Liver (tissue), 9 donors: ENCODE measurements around the gene TARM1. TPM values are rescaled to one million over a fixed set of nuclear protein-coding genes. Genes with fewer than 3 reads are reported as not detected.

Experiments
- DNase-seq: peaks from one replicate; pipeline ENCODE4 v3.0.0-alpha.2; 2017; ENCODE audit warnings: low spot score
- H3K27ac ChIP-seq, 2 donors: one replicate each; pipeline ENCODE4 v1.7.0; 2013; ENCODE audit warnings: inconsistent platforms in 2 of 2, low read length in 2 of 2, control low read depth in 1 of 2, low read depth in 1 of 2, mild to moderate bottlenecking in 1 of 2
- H3K27me3 ChIP-seq, 4 donors: one replicate each; pipeline versions ENCODE4 v1.6.1 to v1.7.0; 2013; ENCODE audit warnings: low read length in 3 of 4, inconsistent platforms in 1 of 4, mild to moderate bottlenecking in 1 of 4, moderate library complexity in 1 of 4; ENCODE audit not compliant: control insufficient read depth in 4 of 4, insufficient read depth in 4 of 4
- H3K36me3 ChIP-seq, 4 donors: one replicate each; pipeline versions ENCODE4 v1.6.1 to v1.7.0; 2013; ENCODE audit warnings: low read length in 3 of 4, mild to moderate bottlenecking in 3 of 4, low read depth in 1 of 4, moderate library complexity in 1 of 4; ENCODE audit not compliant: control insufficient read depth in 4 of 4, insufficient read depth in 3 of 4
- H3K4me1 ChIP-seq, 4 donors: one replicate each; pipeline versions ENCODE4 v1.6.1 to v1.7.0; 2013; ENCODE audit warnings: low read length in 3 of 4, mild to moderate bottlenecking in 3 of 4, moderate library complexity in 1 of 4; ENCODE audit not compliant: control insufficient read depth in 4 of 4, insufficient read depth in 4 of 4
- H3K4me3 ChIP-seq, 3 donors: one replicate each; pipeline versions ENCODE4 v1.6.1 to v1.7.0; 2013; ENCODE audit warnings: low read length in 3 of 3, control low read depth in 1 of 3, low read depth in 1 of 3, mild to moderate bottlenecking in 1 of 3
- H3K9ac ChIP-seq, 2 donors: one replicate each; pipeline ENCODE4 v1.7.0; 2013; ENCODE audit warnings: low read length in 2 of 2, mild to moderate bottlenecking in 2 of 2, moderate library complexity in 2 of 2, control low read depth in 1 of 2, low read depth in 1 of 2
- H3K9me3 ChIP-seq, 4 donors: one replicate each; pipeline versions ENCODE4 v1.6.1 to v1.7.0; 2013; ENCODE audit warnings: low read length in 3 of 4; ENCODE audit not compliant: control insufficient read depth in 4 of 4
- FOXA1 ChIP-seq: IDR thresholded peaks from 2 replicates; pipeline ENCODE4 v1.6.1; 2016; ENCODE audit warnings: antibody characterized with exemption
- JUND ChIP-seq, 2 donors: IDR thresholded peaks; 2 replicates each; pipeline ENCODE4 v1.6.1; 2016; ENCODE audit warnings: antibody characterized with exemption in 2 of 2
- RAD21 ChIP-seq, 2 donors: IDR thresholded peaks; 2 replicates each; pipeline ENCODE4 v1.6.1; 2016; ENCODE audit warnings: antibody characterized with exemption in 2 of 2, mild to moderate bottlenecking in 2 of 2
- RXRA ChIP-seq, 2 donors: IDR thresholded peaks; 2 replicates each; pipeline ENCODE4 v1.6.1; 2017 to 2018; ENCODE audit warnings: antibody characterized with exemption in 2 of 2, mild to moderate bottlenecking in 1 of 2
- YY1 ChIP-seq: IDR thresholded peaks from 2 replicates; pipeline ENCODE4 v1.6.1; 2016; ENCODE audit warnings: antibody characterized with exemption, mild to moderate bottlenecking
- WGBS: extraction: QIAGEN DNeasy Blood & Tissue Kit; methylation state at CpG from one replicate; pipeline ENCODE4 v1.1.7; 2013; 5-methylcytosine and 5-hydroxymethylcytosine counted together
- polyA plus RNA-seq, 2 donors: library from polyadenylated mRNA; stranded (reverse) in 1 of 2; unstranded in 1 of 2; fragments of 200-250 nt in 1 of 2; fragments of >200 nt in 1 of 2; fragmentation: Nextera tagmentation in 1 of 2; extraction: Ambion mirVana in 1 of 2; gene quantifications; one replicate each; pipeline versions ENCODE4 v1.2.1 to v1.2.3, GENCODE V29; 2013 to 2015
- total RNA-seq, 2 donors: library from RNA; depleted of rRNA; stranded (reverse); fragments of >200 nt; gene quantifications; one replicate each; pipeline ENCODE4 v1.2.3, GENCODE V29; 2014
- TF ChIP-seq, protein P1 (sequence below): fragments of 150-350 bp; IDR thresholded peaks from 2 replicates; pipeline ENCODE4 v1.5.1; 2017; ENCODE audit warnings: improper control_type of control experiment, low read depth, low read length; ENCODE audit not compliant: missing input control
- TF ChIP-seq, protein P2 (sequence below): IDR thresholded peaks from 2 replicates; pipeline ENCODE4 v1.6.1; 2016; ENCODE audit warnings: antibody characterized with exemption
- TF ChIP-seq, protein P3 (sequence below): IDR thresholded peaks from 2 replicates; pipeline ENCODE4 v1.6.1; 2016; ENCODE audit warnings: antibody characterized with exemption
- TF ChIP-seq, protein P4 (sequence below): IDR thresholded peaks from 2 replicates; pipeline ENCODE4 v1.6.1; 2016; ENCODE audit warnings: antibody characterized with exemption
- donor health status: healthy.
- donor health status: healthy.
- donor health status: healthy.
- donor health status: healthy.
- donor health status: healthy.

TARM1 gene
- total and polyA plus RNA-seq, 4 donors = not detected

DNA sequence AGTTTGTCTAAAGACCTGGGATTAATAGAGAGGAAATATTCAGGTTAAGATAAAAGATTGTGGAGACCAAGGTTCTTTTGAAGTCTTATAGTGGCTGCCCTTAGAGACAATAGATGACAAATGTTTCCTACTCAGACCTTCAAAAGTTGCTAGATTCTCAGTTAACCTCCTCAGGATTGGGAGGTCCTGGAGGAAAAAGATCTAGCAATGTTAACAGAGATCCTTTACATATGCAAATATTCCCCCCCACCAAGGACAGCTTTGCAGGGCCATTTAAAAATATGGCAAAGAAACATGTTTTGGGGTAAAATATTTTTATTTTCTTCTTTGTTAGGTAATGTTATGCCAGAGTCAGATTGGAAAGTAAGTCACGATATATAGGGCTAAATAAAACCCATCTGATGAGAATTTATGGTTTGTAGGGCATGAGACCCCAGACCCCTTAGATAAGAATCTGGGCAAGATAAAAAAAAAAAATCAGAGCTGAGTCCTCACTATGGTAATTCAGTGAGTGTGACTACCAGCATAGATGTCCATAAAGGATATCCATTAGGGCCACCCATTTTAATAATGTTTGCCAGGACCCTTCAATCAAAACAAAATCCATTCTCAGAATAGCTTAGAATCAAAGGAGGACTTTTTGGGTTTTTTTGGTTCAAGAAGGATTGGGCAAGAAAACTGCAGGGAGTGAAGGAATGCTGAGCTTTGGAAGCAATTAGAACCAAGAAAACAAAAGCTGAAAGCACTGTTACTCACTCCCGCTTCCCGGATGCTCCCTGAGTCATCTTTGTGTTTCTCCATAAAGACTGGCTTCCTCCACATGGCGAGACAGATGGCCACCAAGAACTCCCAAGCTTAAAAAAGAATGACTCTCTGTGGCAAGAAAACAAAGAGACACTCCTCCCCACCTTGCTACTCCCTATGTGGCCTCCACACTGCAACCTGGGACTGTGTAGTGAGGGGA, 45.7 kb downstream of the TARM1 start:
- Histone ChIP-seq H3K27ac (no peak overlapping the region), H3K4me3 (no peak overlapping the region), H3K4me1 (no peaks in the 10 kb centered on the region), H3K27me3 (peaks cover 0 to 3% (median 0%) of the 10 kb centered on the region in 4 donors), H3K36me3 (no peaks in the 10 kb centered on the region), H3K9ac (no peak overlapping the region), H3K9me3 (no peaks in the 10 kb centered on the region)
- DNase-seq = no peak
- 53% methylated on average over 4 of the region's 4 CpGs for WGBS
- TF ChIP-seq RXRA (IDR thresholded peaks at IDR 0.05) (no peak), FOXA1 (no peak), YY1 (no peak)
- TF ChIP-seq, protein P1, sequence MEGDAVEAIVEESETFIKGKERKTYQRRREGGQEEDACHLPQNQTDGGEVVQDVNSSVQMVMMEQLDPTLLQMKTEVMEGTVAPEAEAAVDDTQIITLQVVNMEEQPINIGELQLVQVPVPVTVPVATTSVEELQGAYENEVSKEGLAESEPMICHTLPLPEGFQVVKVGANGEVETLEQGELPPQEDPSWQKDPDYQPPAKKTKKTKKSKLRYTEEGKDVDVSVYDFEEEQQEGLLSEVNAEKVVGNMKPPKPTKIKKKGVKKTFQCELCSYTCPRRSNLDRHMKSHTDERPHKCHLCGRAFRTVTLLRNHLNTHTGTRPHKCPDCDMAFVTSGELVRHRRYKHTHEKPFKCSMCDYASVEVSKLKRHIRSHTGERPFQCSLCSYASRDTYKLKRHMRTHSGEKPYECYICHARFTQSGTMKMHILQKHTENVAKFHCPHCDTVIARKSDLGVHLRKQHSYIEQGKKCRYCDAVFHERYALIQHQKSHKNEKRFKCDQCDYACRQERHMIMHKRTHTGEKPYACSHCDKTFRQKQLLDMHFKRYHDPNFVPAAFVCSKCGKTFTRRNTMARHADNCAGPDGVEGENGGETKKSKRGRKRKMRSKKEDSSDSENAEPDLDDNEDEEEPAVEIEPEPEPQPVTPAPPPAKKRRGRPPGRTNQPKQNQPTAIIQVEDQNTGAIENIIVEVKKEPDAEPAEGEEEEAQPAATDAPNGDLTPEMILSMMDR = no peak
- TF ChIP-seq, protein P2, sequence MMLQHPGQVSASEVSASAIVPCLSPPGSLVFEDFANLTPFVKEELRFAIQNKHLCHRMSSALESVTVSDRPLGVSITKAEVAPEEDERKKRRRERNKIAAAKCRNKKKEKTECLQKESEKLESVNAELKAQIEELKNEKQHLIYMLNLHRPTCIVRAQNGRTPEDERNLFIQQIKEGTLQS = no peak

DNA sequence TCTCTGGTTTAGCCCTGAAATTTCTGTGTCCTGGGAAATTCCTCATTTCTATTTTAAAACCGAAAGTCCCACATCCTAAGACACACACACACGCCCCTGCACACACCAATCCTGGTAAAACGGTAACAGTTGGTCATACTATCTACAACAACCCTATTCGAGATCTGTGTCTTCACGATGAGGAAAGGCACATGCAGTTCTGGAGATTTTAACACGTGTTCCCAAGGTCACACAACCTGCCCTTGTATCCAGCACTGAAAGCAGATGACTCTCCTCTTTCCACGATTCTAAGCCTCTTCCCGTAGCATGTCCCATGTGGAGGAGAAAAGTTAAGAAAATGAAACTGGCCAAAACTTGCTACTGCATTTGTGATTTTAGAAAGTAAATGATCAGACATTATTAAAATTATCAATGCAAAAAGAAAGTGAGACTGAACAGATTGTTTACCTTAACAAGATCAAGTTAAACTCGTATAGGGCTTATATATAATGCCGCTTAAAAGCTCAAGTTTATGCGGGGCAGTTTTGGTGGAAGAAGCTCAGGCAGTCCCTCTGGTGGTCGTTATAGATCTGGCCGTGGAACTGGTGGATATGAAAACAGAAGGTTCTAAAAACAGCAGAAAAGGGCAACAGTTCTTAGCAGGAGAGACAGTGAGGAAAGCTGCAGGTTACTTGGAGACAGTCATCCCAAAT, 50.1 kb downstream of the TARM1 start:
- Histone ChIP-seq H3K27ac (no peak overlapping the region), H3K4me1 (no peaks in the 10 kb centered on the region), H3K9me3 (no peaks in the 10 kb centered on the region), H3K36me3 (no peaks in the 10 kb centered on the region), H3K9ac (no peak overlapping the region), H3K4me3 (no peak overlapping the region), H3K27me3 (peaks cover 0 to 3% (median 0%) of the 10 kb centered on the region in 4 donors)
- DNase-seq = no peak
- WGBS = 39% methylated on average over 13 of the region's 13 CpGs
- TF ChIP-seq, protein P2 = no peak
- peak in 1 of 2 donors; percentile 5 for TF ChIP-seq RAD21 (IDR thresholded peaks at IDR 0.05)

DNA sequence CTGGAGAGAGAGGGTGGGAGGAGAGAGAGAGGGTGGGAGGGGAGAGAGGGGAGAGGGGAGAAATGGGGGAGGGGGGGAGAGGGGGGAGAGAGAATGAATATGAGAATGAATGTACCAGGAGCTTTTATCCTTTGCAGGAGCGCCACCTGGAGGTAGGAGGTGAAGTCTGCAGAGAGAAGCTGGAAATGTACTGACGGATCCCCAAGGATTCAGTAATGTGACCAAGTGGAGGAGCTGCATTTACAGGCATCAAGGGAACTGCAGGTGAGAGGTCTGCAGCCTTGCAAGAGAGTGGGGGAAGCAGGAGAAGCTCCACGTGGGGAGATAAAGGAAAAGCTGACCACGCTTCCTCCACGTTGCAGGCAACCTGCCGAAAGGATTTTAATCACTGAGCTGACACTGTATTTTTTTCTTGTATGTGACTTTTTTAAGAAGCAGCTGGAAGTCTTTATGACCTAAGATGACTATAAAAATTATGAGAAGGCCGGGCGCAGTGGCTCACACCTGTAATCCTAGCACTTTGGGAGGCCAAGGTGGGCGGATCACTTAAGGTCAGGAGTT, 51.2 kb downstream of the TARM1 start:
- no peak for TF ChIP-seq JUND (IDR thresholded peaks at IDR 0.05)
- TF ChIP-seq, protein P3, sequence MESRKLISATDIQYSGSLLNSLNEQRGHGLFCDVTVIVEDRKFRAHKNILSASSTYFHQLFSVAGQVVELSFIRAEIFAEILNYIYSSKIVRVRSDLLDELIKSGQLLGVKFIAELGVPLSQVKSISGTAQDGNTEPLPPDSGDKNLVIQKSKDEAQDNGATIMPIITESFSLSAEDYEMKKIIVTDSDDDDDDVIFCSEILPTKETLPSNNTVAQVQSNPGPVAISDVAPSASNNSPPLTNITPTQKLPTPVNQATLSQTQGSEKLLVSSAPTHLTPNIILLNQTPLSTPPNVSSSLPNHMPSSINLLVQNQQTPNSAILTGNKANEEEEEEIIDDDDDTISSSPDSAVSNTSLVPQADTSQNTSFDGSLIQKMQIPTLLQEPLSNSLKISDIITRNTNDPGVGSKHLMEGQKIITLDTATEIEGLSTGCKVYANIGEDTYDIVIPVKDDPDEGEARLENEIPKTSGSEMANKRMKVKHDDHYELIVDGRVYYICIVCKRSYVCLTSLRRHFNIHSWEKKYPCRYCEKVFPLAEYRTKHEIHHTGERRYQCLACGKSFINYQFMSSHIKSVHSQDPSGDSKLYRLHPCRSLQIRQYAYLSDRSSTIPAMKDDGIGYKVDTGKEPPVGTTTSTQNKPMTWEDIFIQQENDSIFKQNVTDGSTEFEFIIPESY = no peak
- TF ChIP-seq, protein P1 = peak; percentile 61
- TF ChIP-seq, protein P4, sequence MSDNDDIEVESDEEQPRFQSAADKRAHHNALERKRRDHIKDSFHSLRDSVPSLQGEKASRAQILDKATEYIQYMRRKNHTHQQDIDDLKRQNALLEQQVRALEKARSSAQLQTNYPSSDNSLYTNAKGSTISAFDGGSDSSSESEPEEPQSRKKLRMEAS = no peak
- TF ChIP-seq RAD21 (IDR thresholded peaks at IDR 0.05) = peak; percentile 54 to 72
- Histone ChIP-seq H3K27ac (no peak overlapping the region), H3K4me3 (no peak overlapping the region), H3K9me3 (no peaks in the 10 kb centered on the region), H3K4me1 (no peaks in the 10 kb centered on the region), H3K27me3 (no peaks in the 10 kb centered on the region), H3K9ac (no peak overlapping the region), H3K36me3 (no peaks in the 10 kb centered on the region)
- DNase-seq = peak; percentile 57
- 33% methylated on average over 9 of the region's 9 CpGs for WGBS
